GM12873 (cell line): ENCODE measurements around the gene DMRTA1.

Source experiments
- TF ChIP-seq, protein P1 (sequence below): IDR thresholded peaks from 2 replicates; pipeline ENCODE4 v1.5.1; 2012; ENCODE audit warnings: low read depth, mild to moderate bottlenecking, moderate library complexity, low read length, control low read depth; ENCODE audit not compliant: insufficient read depth; ENCODE audit errors: missing control alignments

Gene DMRTA1

DNA sequence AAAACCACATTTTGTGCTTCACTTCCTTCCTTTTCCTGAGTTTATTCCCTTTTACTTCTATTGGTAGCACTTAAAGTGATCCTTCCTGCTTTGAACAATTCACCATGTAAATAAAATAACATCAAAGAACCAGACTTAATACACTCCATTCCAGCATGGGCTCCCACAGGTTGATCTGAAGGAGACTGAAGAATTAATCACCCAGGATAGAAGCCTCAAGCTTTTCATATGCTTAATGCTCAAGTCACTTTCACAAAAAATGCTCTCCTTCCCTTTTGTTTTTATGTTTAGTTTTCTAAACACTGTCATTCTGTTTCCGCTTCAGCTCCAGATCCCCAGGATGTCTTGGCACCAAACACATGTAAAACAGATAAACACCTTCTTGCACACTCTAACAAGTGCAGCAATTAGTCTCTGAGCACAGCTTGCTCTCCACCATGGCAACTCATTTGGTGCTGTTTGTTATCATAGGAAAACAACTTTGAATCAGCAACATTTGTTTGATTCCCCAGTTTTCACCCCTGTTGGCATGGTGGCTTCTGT, 37.0 kb downstream of the DMRTA1 start:
- TF ChIP-seq, protein P1, sequence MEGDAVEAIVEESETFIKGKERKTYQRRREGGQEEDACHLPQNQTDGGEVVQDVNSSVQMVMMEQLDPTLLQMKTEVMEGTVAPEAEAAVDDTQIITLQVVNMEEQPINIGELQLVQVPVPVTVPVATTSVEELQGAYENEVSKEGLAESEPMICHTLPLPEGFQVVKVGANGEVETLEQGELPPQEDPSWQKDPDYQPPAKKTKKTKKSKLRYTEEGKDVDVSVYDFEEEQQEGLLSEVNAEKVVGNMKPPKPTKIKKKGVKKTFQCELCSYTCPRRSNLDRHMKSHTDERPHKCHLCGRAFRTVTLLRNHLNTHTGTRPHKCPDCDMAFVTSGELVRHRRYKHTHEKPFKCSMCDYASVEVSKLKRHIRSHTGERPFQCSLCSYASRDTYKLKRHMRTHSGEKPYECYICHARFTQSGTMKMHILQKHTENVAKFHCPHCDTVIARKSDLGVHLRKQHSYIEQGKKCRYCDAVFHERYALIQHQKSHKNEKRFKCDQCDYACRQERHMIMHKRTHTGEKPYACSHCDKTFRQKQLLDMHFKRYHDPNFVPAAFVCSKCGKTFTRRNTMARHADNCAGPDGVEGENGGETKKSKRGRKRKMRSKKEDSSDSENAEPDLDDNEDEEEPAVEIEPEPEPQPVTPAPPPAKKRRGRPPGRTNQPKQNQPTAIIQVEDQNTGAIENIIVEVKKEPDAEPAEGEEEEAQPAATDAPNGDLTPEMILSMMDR, result no peak
